Pancreas (tissue), 10 donors: Measurements from ENCODE around the gene RBM20. TPM values are rescaled to one million over a fixed set of nuclear protein-coding genes. Genes with fewer than 3 reads are reported as not detected.

Experiments
- ATAC-seq, 4 donors: fragments of 200-7000 bp; cut with Tn5 transposase; one replicate each; pipeline versions ENCODE4 v1.8.0 to v1.9.1; 2020; ENCODE audit warnings: mild to moderate bottlenecking in 4 of 4, moderate library complexity in 4 of 4
- DNase-seq, 6 donors: peaks; one replicate each; pipeline ENCODE4 v3.0.0-alpha.2; 2020
- FAIRE-seq: peaks from 2 replicates; lab custom pipeline; 2012; peaks lifted over from hg19 to GRCh38; lab: Jason Lieb, UNC
- H3K27ac ChIP-seq, 4 donors: fragments of 200-600 bp; sonication (generic); 1 replicate in 3 of 4; 2 replicates in 1 of 4; pipeline versions ENCODE4 v1.5.0 to v1.8.0; 2020
- H3K27me3 ChIP-seq, 4 donors: fragments of 200-600 bp; one replicate each; pipeline ENCODE4 v1.8.0; 2021
- H3K36me3 ChIP-seq, 3 donors: fragments of 200-600 bp; sonication (generic) in 1 of 3; one replicate each; pipeline versions ENCODE4 v1.5.0 to v1.8.0; 2020 to 2021
- H3K4me1 ChIP-seq, 3 donors: fragments of 200-600 bp; one replicate each; pipeline ENCODE4 v1.8.0; 2021
- H3K4me3 ChIP-seq, 4 donors: fragments of 200-600 bp; sonication (generic) in 2 of 4; one replicate each; pipeline versions ENCODE4 v1.5.0 to v1.8.0; 2020 to 2021
- H3K9me3 ChIP-seq, 4 donors: fragments of 200-600 bp; one replicate each; pipeline ENCODE4 v1.8.0; 2021
- CTCF ChIP-seq, 4 donors: fragments of 200-600 bp; sonication (generic) in 3 of 4; IDR thresholded peaks; one replicate each; pipeline versions ENCODE4 v1.5.0 to v1.8.0; 2021; ENCODE audit warnings: antibody characterized with exemption in 4 of 4
- WGBS, 2 donors: extraction: QIAGEN DNeasy Blood & Tissue Kit; methylation state at CpG; one replicate each; pipeline ENCODE4 v1.1.7; 2013; 5-methylcytosine and 5-hydroxymethylcytosine counted together
- intact Hi-C, 3 donors: fragments of 100-400 bp; cut with DNase I; formaldehyde crosslinking; loops; one replicate each; pipeline versions ENCODE4 v1.11.1 to v1.14.2; 2022
- polyA plus RNA-seq, 2 donors: library from polyadenylated mRNA; stranded (reverse); fragments of 200-250 nt; gene quantifications; one replicate each; pipeline ENCODE4 v1.2.3, GENCODE V29; 2013
- total RNA-seq, 6 donors: library from RNA; stranded (reverse); fragmentation: NEBNext Ultra II Directional in 4 of 6; extraction: Animal tissue kit (Norgen Biotek cat#: 25700) in 4 of 6; gene quantifications; one replicate each; pipeline versions ENCODE4 v1.2.1 to v1.2.4, GENCODE V29; 2021 to 2023
- donor health status: healthy with polysubstance abuse.
- donor health status: DM: no; HTN: no; CAD: no; lungs with moderate emphysema.
- donor health status: DM: no; HTN: no; CAD: no.
- donor health status: control.
- donor health status: control.
- donor health status: Bipolar disorder and iron deficiency.
- donor health status: DM: yes; HTN: yes; CAD: no.
- donor health status: DM: no; HTN: no; CAD: no.
- donor health status: DM: no; HTN: no; CAD: no.
- donor health status: DM: yes; HTN: yes; CAD: no.

Gene RBM20
- total and polyA plus RNA-seq, 8 donors: 0.79 to 23.6 (median 3.7) TPM

GRCh38 chr10:110792476-110793125 lies 148.5 kb downstream of the RBM20 start:
- WGBS, 2 donors: 78 to 91% methylated on average over 3 of the region's 3 CpGs
- H3K4me3 ChIP-seq: no peak overlapping the region
- peaks cover 34 to 57% (median 50%) of the 10 kb centered on the region in 3 donors for H3K4me1 ChIP-seq
- DNase-seq: no peak
- intact Hi-C loops: no loop called here
- H3K27me3 ChIP-seq: no peaks in the 10 kb centered on the region
- no peaks in the 10 kb centered on the region for H3K36me3 ChIP-seq
- no peak for FAIRE-seq
- no peaks in the 10 kb centered on the region for H3K9me3 ChIP-seq
- peak overlapping the region in 1 of 4 donors; percentile 30 for H3K27ac ChIP-seq
- TF ChIP-seq CTCF (IDR thresholded peaks at IDR 0.05): no peak
- ATAC-seq: no peak

DNA sequence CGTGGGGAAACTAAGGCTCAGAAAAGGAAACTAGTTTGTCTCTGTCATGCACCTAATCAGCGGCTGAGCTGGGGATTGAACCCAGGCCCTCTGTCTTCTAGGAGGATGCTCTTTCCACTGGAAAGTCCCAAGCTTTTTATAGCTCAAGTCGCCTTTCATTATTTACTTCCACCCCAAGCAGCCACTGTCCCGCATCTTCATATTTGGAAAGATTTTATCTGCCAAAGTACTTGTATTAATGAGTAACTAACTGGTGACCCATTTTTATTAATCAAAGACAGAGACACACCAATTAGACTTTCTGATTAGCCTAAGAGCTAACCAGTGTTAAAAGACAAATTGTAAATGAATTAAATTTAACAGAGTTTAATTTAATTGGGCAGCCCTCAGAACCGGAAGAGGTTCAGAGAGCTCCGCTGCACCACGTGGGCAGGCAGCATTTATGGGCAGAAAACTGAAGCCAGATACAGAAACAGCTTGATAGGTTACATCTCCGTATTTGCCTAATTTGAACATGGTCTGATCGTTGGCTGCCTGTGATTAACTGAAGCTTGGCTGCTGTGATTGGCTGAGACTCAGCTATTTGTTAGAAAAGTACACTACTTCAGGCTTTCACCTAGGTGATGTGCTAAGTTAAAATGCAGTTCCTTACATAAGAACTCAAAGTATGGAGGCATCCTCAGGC lies 149.1 kb downstream of the RBM20 start:
- H3K27ac ChIP-seq: peak overlapping the region in 1 of 4 donors; percentile 30
- no peaks in the 10 kb centered on the region for H3K36me3 ChIP-seq
- no peaks in the 10 kb centered on the region for H3K9me3 ChIP-seq
- peak; percentile 8 to 70 (median 36) for ATAC-seq
- no peak for TF ChIP-seq CTCF (IDR thresholded peaks at IDR 0.05)
- no peaks in the 10 kb centered on the region for H3K27me3 ChIP-seq
- WGBS, 2 donors: 33 to 35% methylated on average over 9 of the region's 9 CpGs
- no peak for DNase-seq
- no peak for FAIRE-seq
- intact Hi-C loops: no loop called here
- H3K4me3 ChIP-seq: no peak overlapping the region
- H3K4me1 ChIP-seq: peaks cover 34 to 51% (median 47%) of the 10 kb centered on the region in 3 donors

DNA sequence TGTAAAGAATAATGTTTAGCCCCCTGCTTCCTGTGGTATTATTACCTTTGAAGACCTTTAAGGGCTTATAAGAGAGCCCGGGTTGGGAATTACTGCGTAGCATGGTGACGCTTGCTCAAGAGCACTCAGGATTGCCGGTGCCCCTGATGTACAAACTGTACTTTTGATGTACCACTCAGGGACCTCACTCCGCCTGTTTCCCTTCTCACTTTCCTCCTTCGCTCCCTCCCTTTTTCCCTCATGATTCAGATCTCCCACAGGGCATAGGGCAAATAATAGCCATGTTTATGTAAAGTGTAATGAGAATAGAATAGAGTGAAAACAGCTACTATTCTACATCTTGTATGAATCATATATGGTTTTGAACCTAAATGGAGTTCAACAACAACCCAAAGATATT lies 149.8 kb downstream of the RBM20 start:
- Histone ChIP-seq H3K27me3 (no peaks in the 10 kb centered on the region), H3K4me3 (no peak overlapping the region), H3K4me1 (peaks cover 34 to 47% (median 46%) of the 10 kb centered on the region in 3 donors), H3K9me3 (no peaks in the 10 kb centered on the region), H3K27ac (no peak overlapping the region), H3K36me3 (no peaks in the 10 kb centered on the region)
- no peak for TF ChIP-seq CTCF (IDR thresholded peaks at IDR 0.05)
- DNase-seq: no peak
- WGBS, 2 donors: 91 to 98% methylated on average over 6 of the region's 6 CpGs
- ATAC-seq: no peak
- FAIRE-seq: no peak
- intact Hi-C loops: no loop called here

DNA sequence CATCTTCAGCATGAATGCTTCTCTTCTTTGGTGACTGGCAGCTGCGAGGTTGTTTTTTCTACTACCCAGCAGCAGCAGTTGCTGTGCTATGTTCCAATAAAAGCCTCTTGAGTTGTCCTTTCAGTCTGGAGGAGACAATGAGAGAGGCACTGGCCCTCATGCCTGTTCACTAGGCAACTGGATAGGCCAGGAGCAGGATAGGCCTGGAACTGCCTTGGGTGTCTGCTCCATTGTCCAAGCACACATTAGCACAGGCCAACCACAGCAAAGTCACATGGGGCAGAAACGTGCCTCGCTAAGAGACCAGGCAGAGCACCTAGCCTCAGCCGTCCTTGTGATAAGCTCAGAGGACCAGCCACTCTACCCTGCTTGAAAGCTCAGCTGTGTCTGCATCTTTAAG lies 150.7 kb downstream of the RBM20 start:
- Histone ChIP-seq H3K4me1 (peaks cover 33 to 41% (median 37%) of the 10 kb centered on the region in 3 donors), H3K27me3 (no peaks in the 10 kb centered on the region), H3K27ac (peak overlapping the region in 1 of 4 donors; percentile 9), H3K4me3 (no peak overlapping the region), H3K36me3 (no peaks in the 10 kb centered on the region), H3K9me3 (no peaks in the 10 kb centered on the region)
- intact Hi-C loops: no loop called here
- ATAC-seq: peak; percentile 75 to 81 (median 78)
- WGBS, 2 donors: 47 to 52% methylated on average over 4 of the region's 4 CpGs
- no peak for TF ChIP-seq CTCF (IDR thresholded peaks at IDR 0.05)
- peak in 4 of 6 donors; percentile 45 to 55 (median 50) for DNase-seq
- FAIRE-seq: no peak

GRCh38 chr10:110797416-110797815 lies 153.3 kb downstream of the RBM20 start:
- no peak for DNase-seq
- TF ChIP-seq CTCF (IDR thresholded peaks at IDR 0.05): no peak
- Histone ChIP-seq H3K36me3 (no peaks in the 10 kb centered on the region), H3K4me3 (no peak overlapping the region), H3K9me3 (no peaks in the 10 kb centered on the region), H3K27me3 (no peaks in the 10 kb centered on the region), H3K4me1 (peaks cover 18 to 23% (median 18%) of the 10 kb centered on the region in 3 donors), H3K27ac (no peak overlapping the region)
- FAIRE-seq: no peak
- intact Hi-C loops: no loop called here
- no peak for ATAC-seq
- WGBS, 2 donors: 79 to 80% methylated on average over 10 of the region's 10 CpGs
